ENCODE results near the gene GABARAPL1.
A peak's percentile ranks its signal among the peaks of the same experiment; 100 is the strongest.

The GABARAPL1 gene

DNA sequence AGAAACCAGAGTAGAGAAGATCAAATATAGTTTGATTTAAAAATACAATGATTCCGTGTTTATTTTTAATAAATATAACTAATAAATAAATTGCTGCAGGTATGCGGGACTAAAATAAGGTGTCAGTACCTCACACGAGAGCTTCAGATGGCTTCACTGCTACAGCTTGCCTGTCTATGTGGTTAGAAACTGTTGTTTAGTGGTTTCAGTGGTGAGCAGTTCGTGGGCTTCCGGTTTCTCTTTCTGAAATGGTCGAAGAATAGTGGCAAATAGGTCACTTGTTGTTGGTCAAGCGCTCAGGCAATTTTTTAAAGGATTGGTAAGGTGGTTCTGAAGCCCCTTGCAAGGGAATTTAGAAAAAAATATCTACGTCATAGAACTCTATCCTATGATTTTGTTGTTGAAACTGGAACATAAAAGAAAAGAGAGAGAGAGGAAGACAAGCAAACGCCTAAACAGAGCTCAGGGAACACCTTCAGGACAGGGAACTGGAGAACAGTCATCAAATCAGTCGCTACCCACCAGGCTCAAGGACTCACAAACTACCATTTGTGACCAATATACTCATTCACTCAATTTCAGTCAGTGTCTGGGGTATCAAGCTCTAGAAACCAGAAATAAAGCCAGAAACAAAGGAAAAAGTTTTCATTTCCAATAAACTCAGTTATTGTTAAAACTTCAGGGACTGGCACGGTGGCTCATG lies 31.3 kb downstream of the GABARAPL1 start:
- peak; percentile 88 for DNase-seq (ENCODE audit: low read depth)
- H3K4me3 ChIP-seq (ENCODE audit: low read depth, low read length), result no peak overlapping the region
- TF ChIP-seq, protein P1, sequence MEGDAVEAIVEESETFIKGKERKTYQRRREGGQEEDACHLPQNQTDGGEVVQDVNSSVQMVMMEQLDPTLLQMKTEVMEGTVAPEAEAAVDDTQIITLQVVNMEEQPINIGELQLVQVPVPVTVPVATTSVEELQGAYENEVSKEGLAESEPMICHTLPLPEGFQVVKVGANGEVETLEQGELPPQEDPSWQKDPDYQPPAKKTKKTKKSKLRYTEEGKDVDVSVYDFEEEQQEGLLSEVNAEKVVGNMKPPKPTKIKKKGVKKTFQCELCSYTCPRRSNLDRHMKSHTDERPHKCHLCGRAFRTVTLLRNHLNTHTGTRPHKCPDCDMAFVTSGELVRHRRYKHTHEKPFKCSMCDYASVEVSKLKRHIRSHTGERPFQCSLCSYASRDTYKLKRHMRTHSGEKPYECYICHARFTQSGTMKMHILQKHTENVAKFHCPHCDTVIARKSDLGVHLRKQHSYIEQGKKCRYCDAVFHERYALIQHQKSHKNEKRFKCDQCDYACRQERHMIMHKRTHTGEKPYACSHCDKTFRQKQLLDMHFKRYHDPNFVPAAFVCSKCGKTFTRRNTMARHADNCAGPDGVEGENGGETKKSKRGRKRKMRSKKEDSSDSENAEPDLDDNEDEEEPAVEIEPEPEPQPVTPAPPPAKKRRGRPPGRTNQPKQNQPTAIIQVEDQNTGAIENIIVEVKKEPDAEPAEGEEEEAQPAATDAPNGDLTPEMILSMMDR (IDR thresholded peaks at IDR 0.05; ENCODE audit: insufficient read depth, low read depth, low read length, missing control alignments), result no peak

DNA sequence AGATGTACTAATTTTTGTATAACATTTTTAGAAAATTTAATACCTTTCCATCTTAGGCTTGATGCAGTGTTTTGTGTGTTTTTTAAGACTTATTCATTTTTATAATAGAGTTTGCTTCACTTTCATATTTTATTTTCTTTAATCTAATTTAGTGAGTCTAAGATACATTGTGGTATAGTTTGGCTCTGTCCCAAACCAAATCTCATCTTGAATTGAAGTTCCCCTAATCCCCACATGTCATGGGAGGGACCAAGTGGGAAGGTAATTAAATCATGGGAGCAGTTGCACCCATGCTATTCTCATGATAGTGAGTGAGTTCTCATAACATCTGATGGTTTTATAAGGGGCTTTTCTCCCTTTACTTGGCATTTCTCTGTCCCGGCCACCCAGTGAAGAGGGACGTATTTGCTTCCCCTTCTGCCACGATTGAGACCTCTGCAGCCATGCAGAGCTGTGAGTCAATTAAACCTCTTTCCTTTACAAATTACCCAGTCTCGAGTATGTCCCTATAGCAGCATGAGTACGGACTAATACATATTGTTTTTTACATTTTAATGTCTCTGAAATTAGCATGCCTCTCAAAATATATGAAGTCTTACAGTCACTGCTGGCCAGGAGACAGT lies 34.9 kb downstream of the GABARAPL1 start:
- TF ChIP-seq, protein P1 (IDR thresholded peaks at IDR 0.05; ENCODE audit: insufficient read depth, low read depth, low read length, missing control alignments), result no peak
- no peak for DNase-seq (ENCODE audit: low read depth)
- H3K4me3 ChIP-seq (ENCODE audit: low read depth, low read length), result no peak overlapping the region

DNA sequence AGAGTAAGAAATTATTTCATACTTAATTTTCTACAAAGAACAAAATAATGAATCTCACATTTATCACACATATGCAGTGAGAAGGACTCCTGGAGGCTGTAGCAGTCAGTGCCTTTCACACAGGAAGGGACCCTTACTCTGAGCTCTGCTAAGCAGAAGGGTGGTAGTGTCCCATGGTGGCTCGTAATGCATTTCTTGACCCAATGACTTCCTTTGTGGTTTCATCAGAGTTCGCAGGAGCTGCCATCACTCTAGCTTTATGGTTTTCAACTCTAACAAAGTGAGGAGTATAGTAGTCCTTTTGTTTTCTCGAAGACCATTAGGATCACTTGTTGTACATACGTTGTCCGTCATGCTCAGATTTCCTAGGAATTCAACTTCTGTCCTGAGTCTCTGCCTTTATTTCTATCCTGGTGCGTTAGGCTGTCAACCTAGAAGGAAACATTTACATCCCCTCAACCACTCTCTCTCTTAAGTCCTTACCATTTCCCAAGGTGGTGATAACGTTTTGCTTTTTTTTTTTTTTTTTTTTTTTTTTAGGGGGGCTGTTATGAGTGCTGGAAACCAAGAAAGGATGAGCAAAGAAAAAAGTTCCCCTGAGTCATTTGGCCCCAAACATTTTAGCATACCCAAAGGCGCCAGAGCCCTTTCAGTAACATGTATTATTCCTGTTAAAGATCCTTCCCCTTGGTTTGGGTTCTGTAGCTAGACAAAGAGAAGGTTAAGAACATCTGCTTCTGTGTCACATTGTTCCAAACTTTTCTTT lies 37.2 kb downstream of the GABARAPL1 start:
- peak; percentile 40 for DNase-seq (ENCODE audit: low read depth)
- no peak overlapping the region for H3K4me3 ChIP-seq (ENCODE audit: low read depth, low read length)
- TF ChIP-seq, protein P1 (IDR thresholded peaks at IDR 0.05; ENCODE audit: insufficient read depth, low read depth, low read length, missing control alignments), result no peak

DNA sequence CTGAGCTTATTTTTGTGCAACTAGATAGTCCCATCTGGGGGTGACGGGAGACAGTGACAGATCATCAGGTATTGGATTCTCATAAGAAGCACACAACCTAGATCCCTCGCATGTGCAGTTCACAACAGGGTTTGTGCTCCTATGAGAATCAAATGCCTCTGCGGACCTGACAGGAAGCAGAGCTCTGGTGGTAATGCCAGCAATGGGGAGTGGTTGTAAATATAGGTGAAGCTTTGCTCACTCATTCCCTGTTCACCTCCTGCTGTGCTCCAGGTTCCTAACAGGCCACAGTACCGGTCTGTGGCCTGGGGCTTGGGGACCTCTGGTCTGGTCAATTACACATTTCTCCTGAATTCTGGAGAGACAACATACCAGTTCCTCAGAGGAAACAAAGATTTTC lies 39.0 kb downstream of the GABARAPL1 start:
- H3K4me3 ChIP-seq (ENCODE audit: low read depth, low read length), result no peak overlapping the region
- TF ChIP-seq, protein P1 (IDR thresholded peaks at IDR 0.05; ENCODE audit: insufficient read depth, low read depth, low read length, missing control alignments), result no peak
- DNase-seq (ENCODE audit: low read depth), result no peak

DNA sequence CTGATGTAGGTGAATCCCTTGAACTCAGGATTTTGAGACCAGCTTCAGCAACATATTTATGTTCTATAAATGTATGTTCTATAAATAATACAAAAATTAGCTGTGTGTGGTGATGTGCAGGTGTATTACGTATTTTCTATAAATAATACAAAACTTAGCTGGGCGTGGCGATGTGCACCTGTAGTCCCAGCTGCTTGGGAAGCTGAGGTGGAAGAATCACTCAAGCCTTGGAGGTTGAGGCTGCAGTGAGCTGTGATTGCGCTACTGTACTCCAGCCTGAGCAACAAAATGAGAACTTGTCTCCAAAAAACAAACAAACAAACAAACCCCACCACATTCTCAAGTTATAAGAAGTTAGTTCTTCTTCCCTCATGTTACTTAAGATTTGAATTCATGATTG lies 39.5 kb downstream of the GABARAPL1 start:
- TF ChIP-seq, protein P1 (IDR thresholded peaks at IDR 0.05; ENCODE audit: insufficient read depth, low read depth, low read length, missing control alignments), result no peak
- H3K4me3 ChIP-seq (ENCODE audit: low read depth, low read length), result no peak overlapping the region
- no peak for DNase-seq (ENCODE audit: low read depth)

DNA sequence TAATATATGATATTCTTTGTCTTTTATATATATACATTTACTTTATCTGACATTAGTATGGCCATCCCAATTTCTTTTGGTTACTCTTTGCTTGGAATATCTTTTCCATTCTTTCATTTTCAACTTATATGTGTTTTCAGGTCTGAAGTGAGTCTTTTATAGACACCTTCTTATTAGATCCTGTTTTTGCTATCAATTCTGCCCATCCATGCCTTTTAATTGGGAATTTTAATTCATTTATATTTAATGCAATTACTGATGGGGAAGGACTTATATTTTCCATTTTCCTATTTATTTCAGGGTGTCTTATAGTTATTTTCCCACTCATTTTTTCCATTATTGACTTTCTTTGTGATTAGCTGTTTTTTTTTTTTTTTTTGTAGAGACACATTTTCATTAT lies 43.4 kb downstream of the GABARAPL1 start:
- no peak for DNase-seq (ENCODE audit: low read depth)
- TF ChIP-seq, protein P1 (IDR thresholded peaks at IDR 0.05; ENCODE audit: insufficient read depth, low read depth, low read length, missing control alignments), result no peak
- no peak overlapping the region for H3K4me3 ChIP-seq (ENCODE audit: low read depth, low read length)
